HepG2 (cell line): ENCODE results near the gene KMT5C. TPM values are rescaled to one million over a fixed set of nuclear protein-coding genes. Genes with fewer than 3 reads are reported as not detected.

Experiments used
- ATAC-seq: fragments of 200-7000 bp; cut with Tn5 transposase; 3 replicates; pipeline ENCODE4 v1.9.1; 2020; ENCODE audit warnings: mild to moderate bottlenecking, moderate library complexity
- BruUV-seq: library from RNA; stranded (reverse); fragments of 400-500 nt; replicated peaks from 2 replicates; lab custom pipeline; 2021; lab: Mats Ljungman, UMichigan
- CTCF ChIA-PET: fragments of 300-600 bp; formaldehyde crosslinking; extraction: SDS; loops from one replicate; lab custom pipeline; 2021; ENCODE audit warnings: low total read pairs, inconsistent platforms, low intra/inter-chr PET ratio; lab: Yijun Ruan, JAX
- POLR2A ChIA-PET: fragments of 350-600 bp; sonication (Branson Sonifier 250); formaldehyde crosslinking; loops from one replicate; lab custom pipeline; 2020; ENCODE audit warnings: antibody characterized with exemption, inconsistent platforms; lab: Yijun Ruan, JAX
- DNase-seq: peaks from one replicate; pipeline ENCODE4 v3.0.0-alpha.2; 2015; ENCODE audit warnings: low spot score
- FAIRE-seq: peaks from 3 replicates; lab custom pipeline; 2011; peaks lifted over from hg19 to GRCh38; lab: Jason Lieb, UNC
- H2AFZ ChIP-seq: one replicate; pipeline ENCODE4 v1.6.1; 2011; ENCODE audit warnings: low read length, inconsistent platforms
- H3K27ac ChIP-seq: fragments of 300-600 bp; 3 replicates; pipeline ENCODE4 v1.8.0; 2011; ENCODE audit warnings: mixed run types, mild to moderate bottlenecking, mixed read lengths, low read length, inconsistent platforms; ENCODE audit not compliant: insufficient read depth; ENCODE audit errors: extremely low read length
- H3K27me3 ChIP-seq, 2 experiments: fragments of 200-600 bp in 1 of 2; 2 replicates in 1 of 2; 3 replicates in 1 of 2; pipeline versions ENCODE4 v1.6.0 to v1.8.0; 2011; ENCODE audit warnings: low read length in 2 of 2, mild to moderate bottlenecking in 2 of 2, moderate library complexity in 2 of 2, inconsistent platforms in 1 of 2; ENCODE audit not compliant: insufficient read depth in 2 of 2, control insufficient read depth in 1 of 2
- H3K36me3 ChIP-seq, 2 experiments: fragments of 200-600 bp in 1 of 2; replicated peaks in 1 of 2; 2 replicates in 1 of 2; 3 replicates in 1 of 2; pipeline versions ENCODE4 v1.5.1 to v1.8.0; 2011; ENCODE audit warnings: low read length in 2 of 2, inconsistent platforms in 1 of 2; ENCODE audit not compliant: insufficient read depth in 2 of 2, control insufficient read depth in 1 of 2
- H3K4me1 ChIP-seq: 2 replicates; pipeline ENCODE4 v1.5.1; 2012; ENCODE audit warnings: low read length, inconsistent platforms; ENCODE audit not compliant: insufficient read depth
- H3K4me2 ChIP-seq: 2 replicates; pipeline ENCODE4 v1.6.0; 2011; ENCODE audit warnings: low read depth, low read length, inconsistent platforms
- H3K4me3 ChIP-seq, 3 experiments: fragments of 200-600 bp in 1 of 3; sonication (generic), shearing (Covaris generic) in 1 of 3; replicated peaks in 1 of 3; 2 replicates each; pipeline ENCODE4 v1.5.1; 2011 to 2016; ENCODE audit warnings: low read length in 3 of 3, inconsistent platforms in 2 of 3, low read depth in 2 of 3, mild to moderate bottlenecking in 2 of 3, control low read depth in 1 of 3, mixed read lengths in 1 of 3; ENCODE audit not compliant: insufficient read depth in 1 of 3
- H3K79me2 ChIP-seq: one replicate; pipeline ENCODE4 v1.6.1; 2011; ENCODE audit warnings: low read length, inconsistent platforms; ENCODE audit not compliant: insufficient read depth
- H3K9ac ChIP-seq: 2 replicates; pipeline ENCODE4 v1.6.0; 2011; ENCODE audit warnings: mild to moderate bottlenecking, low read depth, low read length, inconsistent platforms; ENCODE audit not compliant: insufficient read depth
- H3K9me3 ChIP-seq: 2 replicates; pipeline ENCODE4 v1.5.1; 2012; ENCODE audit warnings: mild to moderate bottlenecking, low read length
- H4K20me1 ChIP-seq: 2 replicates; pipeline ENCODE4 v1.6.0; 2011; ENCODE audit warnings: inconsistent platforms, mild to moderate bottlenecking, low read length, moderate library complexity; ENCODE audit not compliant: insufficient read depth
- KAT7 ChIP-seq: IDR thresholded peaks from 2 replicates; pipeline ENCODE4 v1.6.1; 2018; ENCODE audit warnings: borderline replicate concordance, missing compliant biosample characterization
- PBX3 ChIP-seq: sonication (generic); formaldehyde crosslinking; IDR thresholded peaks from 2 replicates; pipeline ENCODE4 v1.8.1; 2023; ENCODE audit warnings: missing genetic modification reagents, inconsistent platforms, borderline replicate concordance
- POGK ChIP-seq: sonication (generic); formaldehyde crosslinking; conservative IDR thresholded peaks from 2 replicates; pipeline ENCODE4 v1.8.0; 2022; ENCODE audit warnings: mild to moderate bottlenecking, moderate library complexity, missing genetic modification reagents
- RBAK ChIP-seq: sonication (generic); formaldehyde crosslinking; IDR thresholded peaks from 2 replicates; pipeline ENCODE4 v1.5.1; 2020; ENCODE audit warnings: mild to moderate bottlenecking, missing genetic modification reagents
- RELA ChIP-seq: sonication (generic); formaldehyde crosslinking; IDR thresholded peaks from 2 replicates; pipeline ENCODE4 v1.4.0; 2020; ENCODE audit warnings: missing genetic modification reagents
- SIN3B ChIP-seq: fragments of 150-350 bp; IDR thresholded peaks from 2 replicates; pipeline ENCODE4 v1.6.1; 2014; ENCODE audit warnings: low read length
- SRSF9 ChIP-seq: fragments of 200-400 bp; formaldehyde crosslinking; IDR thresholded peaks from 2 replicates; pipeline ENCODE4 v1.6.1; 2018; ENCODE audit warnings: borderline replicate concordance, mild to moderate bottlenecking, low read depth, low read length; ENCODE audit not compliant: insufficient read depth, poor library complexity, severe bottlenecking
- SUZ12 ChIP-seq: fragments of 150-350 bp; IDR thresholded peaks from 2 replicates; pipeline ENCODE4 v1.6.1; 2014; ENCODE audit warnings: low read depth, low read length
- TCF12 ChIP-seq, 2 experiments: fragments of 450-650 bp in 1 of 2; sonication (generic) in 1 of 2; formaldehyde crosslinking in 1 of 2; IDR thresholded peaks; 2 replicates each; pipeline versions ENCODE4 v1.6.1 to v1.8.0; 2017 to 2022; ENCODE audit warnings: antibody characterized with exemption in 1 of 2, mild to moderate bottlenecking in 1 of 2, missing genetic modification reagents in 1 of 2, moderate library complexity in 1 of 2
- TOE1 ChIP-seq: sonication (generic); formaldehyde crosslinking; IDR thresholded peaks from 2 replicates; pipeline ENCODE4 v1.4.0; 2020; ENCODE audit warnings: mild to moderate bottlenecking, missing genetic modification reagents
- ZBTB44 ChIP-seq: sonication (generic); formaldehyde crosslinking; IDR thresholded peaks from 2 replicates; pipeline ENCODE4 v1.4.0; 2020; ENCODE audit warnings: missing genetic modification reagents
- ZNF143 ChIP-seq: sonication (generic); formaldehyde crosslinking; IDR thresholded peaks from 2 replicates; pipeline ENCODE4 v1.4.0; 2020; ENCODE audit warnings: missing genetic modification reagents
- ZNF670 ChIP-seq: sonication (generic); formaldehyde crosslinking; IDR thresholded peaks from 2 replicates; pipeline ENCODE4 v1.8.0; 2022; ENCODE audit warnings: mild to moderate bottlenecking, missing genetic modification reagents, borderline replicate concordance
- ZNF687 ChIP-seq: sonication (generic); formaldehyde crosslinking; IDR thresholded peaks from 2 replicates; pipeline ENCODE4 v1.5.1; 2020; ENCODE audit warnings: mild to moderate bottlenecking, missing genetic modification reagents, moderate library complexity
- ZNF761 ChIP-seq: sonication (generic); formaldehyde crosslinking; conservative IDR thresholded peaks from 2 replicates; pipeline ENCODE4 v1.4.0; 2020; ENCODE audit warnings: mild to moderate bottlenecking, missing genetic modification reagents
- WGBS: methylation state at CpG from one replicate; pipeline ENCODE4 v1.1.6; 2017; ENCODE audit warnings: low lambda C conversion rate; 5-methylcytosine and 5-hydroxymethylcytosine counted together
- in situ Hi-C: cut with HindIII; loops from 2 replicates; pipeline ENCODE4 v1.10.0; 2017; ENCODE audit warnings: low pct_unique_long_range_greater_than_20kb; ENCODE audit not compliant: extremely low pct_ligation_motif_present
- intact Hi-C: fragments of 100-400 bp; cut with micrococcal nuclease; formaldehyde crosslinking; loops from one replicate; pipeline ENCODE4 v1.10.0; 2022; ENCODE audit not compliant: unreplicated experiment
- polyA plus RNA-seq, 8 experiments: library from polyadenylated mRNA; depleted of rRNA in 3 of 8; stranded (reverse) in 7 of 8; unstranded in 1 of 8; fragments of >200 nt; fragmentation: Illumina TruSeq in 4 of 8; extraction: Trizol in 4 of 8; gene quantifications; 2 replicates each; pipeline versions ENCODE4 v1.2.1 to v1.2.3, GENCODE V29; 2011 to 2016; ENCODE audit warnings: low read depth in 4 of 8, missing spikeins in 1 of 8, mixed read lengths in 1 of 8; ENCODE audit not compliant: insufficient read depth in 1 of 8
- total RNA-seq, 5 experiments: library from RNA; depleted of rRNA; stranded (reverse); fragments of >200 nt; fragmentation: Illumina TruSeq; extraction: Trizol; gene quantifications; 2 replicates each; pipeline ENCODE4 v1.2.3, GENCODE V29; 2016; ENCODE audit warnings: low read depth in 1 of 5

The KMT5C gene
- total and polyA plus RNA-seq, 2 of the 13 experiments (the other 11 are each of a cell fraction or from before 2014, with no cell fraction given): 5.5 to 9.0 TPM

- TF ChIP-seq POGK (CRISPR knock-in tag) (no peak), SRSF9 (no peak), TOE1 (CRISPR knock-in tag) (no peak), RBAK (no peak), RELA (CRISPR knock-in tag) (no peak), ZNF761 (CRISPR knock-in tag) (no peak), PBX3 (CRISPR knock-in tag) (no peak), TCF12 (IDR thresholded peaks at IDR 0.05) (no peak), TCF12 (CRISPR knock-in tag; IDR thresholded peaks at IDR 0.05) (no peak)
Observed at GRCh38 chr19:55316646-55317045, 23.0 kb upstream of the KMT5C start (continued).

GRCh38 chr19:55319785-55320184 is 19.9 kb upstream of the KMT5C start:
- POLR2A ChIA-PET: no interaction called here
- no TSS peak for BruUV-seq
- Histone ChIP-seq H3K9ac (no peak overlapping the region), H2AFZ (no peak overlapping the region), H3K4me1 (peaks cover 35% of the 10 kb centered on the region), H3K4me3 (no peak overlapping the region), H3K9me3 (no peaks in the 10 kb centered on the region), H3K36me3 (no peaks in the 10 kb centered on the region), H3K4me2 (no peak overlapping the region), H3K27ac (no peak overlapping the region), H3K79me2 (no peaks in the 10 kb centered on the region), H4K20me1 (no peaks in the 10 kb centered on the region), H3K27me3 (no peaks in the 10 kb centered on the region; a peak in 1 of 5 replicates)
- DNase-seq (no peak), FAIRE-seq (no peak), ATAC-seq (peak; percentile 63)
- CTCF ChIA-PET: no interaction called here
- in situ Hi-C loops (no loop called here), intact Hi-C loops (no loop called here)
- 69% methylated on average over 21 of the region's 21 CpGs for WGBS
- TF ChIP-seq KAT7 (CRISPR knock-in tag) (no peak), SIN3B (no peak), ZNF687 (0 out of 2 replicates have a peak, but pooled peaks have one; percentile 13), SUZ12 (peak; percentile 82), ZNF670 (CRISPR knock-in tag) (no peak), ZNF143 (peak; percentile 93), ZBTB44 (CRISPR knock-in tag) (no peak)
